ENCODE data around the gene KIF2C.
"Not testable (repeated sequence)": the region's sequence is repeated elsewhere in the genome, so short reads cannot be mapped to it uniquely, and the experiment has no call there.

KIF2C gene

GRCh38 chr1:44719318-44719717 is 20.3 kb upstream of the KIF2C start:
- DNase-seq (ENCODE audit: low read depth), result no peak

DNA sequence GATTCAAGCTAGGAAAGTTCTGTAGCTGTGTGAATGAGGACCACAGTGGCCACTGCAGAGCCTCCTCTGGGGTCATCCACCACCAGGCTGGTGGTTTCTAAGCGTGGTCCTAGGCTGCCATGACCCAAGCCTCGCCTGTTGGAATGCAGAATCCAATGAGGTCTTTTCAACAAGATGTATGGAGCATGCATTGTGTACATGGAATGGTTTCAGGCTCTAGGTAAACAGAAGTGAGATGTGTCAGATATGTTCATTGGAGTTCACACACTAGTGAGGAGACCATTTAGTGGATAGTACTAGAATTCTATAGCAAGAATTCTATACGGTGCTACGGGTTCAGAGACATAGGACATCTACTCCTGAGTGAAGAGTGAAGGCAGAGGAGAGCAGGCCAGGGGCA is 19.4 kb upstream of the KIF2C start:
- DNase-seq (ENCODE audit: low read depth), result no peak

GRCh38 chr1:44721485-44722361 is 17.9 kb upstream of the KIF2C start:
- no peak for DNase-seq (ENCODE audit: low read depth)

GRCh38 chr1:44723064-44723463 is 16.6 kb upstream of the KIF2C start:
- DNase-seq (ENCODE audit: low read depth), result no peak

DNA sequence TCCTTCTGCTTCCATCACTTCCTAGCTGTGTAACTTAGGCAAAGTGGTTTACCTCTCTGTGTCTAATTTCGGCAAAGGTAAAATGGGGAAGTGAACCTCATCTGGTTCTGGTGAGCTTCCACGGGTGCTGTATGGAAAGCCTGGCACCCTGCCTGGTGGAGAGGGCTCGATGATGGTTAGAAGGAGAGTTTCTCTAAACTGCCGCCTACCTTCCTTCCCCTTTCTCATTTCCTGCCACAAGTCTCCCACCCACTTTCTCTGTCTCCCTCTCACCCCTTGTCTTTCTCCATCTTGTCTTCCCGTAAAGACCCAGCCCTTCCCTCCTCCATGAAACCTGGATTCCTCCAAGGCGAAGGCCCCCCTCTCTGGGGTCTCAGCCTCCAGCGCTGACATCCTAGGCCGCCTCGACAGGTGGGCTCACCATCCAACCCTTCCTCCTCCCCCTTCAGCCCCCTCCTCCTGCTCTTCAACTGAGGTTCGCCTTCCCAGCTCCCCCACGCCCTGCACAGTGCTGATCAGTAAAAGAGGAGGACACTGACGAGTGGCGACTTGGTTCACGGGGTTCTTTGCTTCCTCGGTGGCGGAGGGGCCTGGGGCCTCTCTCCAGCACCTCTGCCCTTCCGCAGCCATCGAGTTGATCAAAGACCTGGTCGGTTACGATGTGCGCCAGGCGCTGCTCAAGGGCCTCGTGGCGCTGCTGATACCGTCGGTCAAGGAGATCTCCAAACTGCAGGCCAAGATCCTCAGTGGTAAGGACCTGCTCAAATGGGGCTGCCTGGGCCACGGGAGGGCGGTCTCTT is 15.9 kb upstream of the KIF2C start:
- DNase-seq (ENCODE audit: low read depth), result no peak

DNA sequence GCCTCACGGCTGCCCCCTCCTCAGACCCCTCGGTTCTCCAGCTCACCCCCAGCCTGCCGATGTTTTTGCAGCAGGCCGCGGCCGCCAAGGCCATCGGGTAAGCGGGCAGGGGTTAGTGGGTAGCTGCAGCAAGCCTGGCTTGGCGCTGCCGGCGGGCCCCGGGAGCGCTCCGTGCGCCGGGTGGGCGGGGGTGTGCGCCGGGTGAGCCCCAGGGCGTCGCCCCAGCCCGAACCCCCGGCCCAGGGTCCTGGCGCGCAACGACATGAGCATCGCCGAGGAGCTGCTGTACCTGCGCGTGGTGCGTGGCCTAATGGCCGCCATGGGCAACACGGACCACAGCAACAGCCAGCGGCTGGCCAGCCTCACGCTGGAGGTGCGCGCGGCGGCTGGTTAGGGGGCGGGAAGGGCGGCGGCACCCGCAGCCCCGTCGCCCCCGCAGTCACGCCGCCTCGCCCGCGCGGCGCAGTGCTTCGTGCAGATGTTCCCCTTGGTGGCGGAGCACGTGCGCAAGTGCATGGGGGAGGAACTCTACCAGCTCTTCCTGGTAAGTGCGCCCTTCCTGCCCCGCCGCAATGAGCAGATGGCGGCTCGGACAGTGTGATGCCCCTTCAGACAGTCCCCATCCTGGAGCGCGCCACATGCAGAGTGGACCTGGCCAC is 15.2 kb upstream of the KIF2C start:
- no peak for DNase-seq (ENCODE audit: low read depth)

GRCh38 chr1:44724955-44725698 is 14.5 kb upstream of the KIF2C start:
- no peak for DNase-seq (ENCODE audit: low read depth)

- peak; percentile 83 for DNase-seq (ENCODE audit: low read depth)
Measured at GRCh38 chr1:44730741-44731512, 8.7 kb upstream of the KIF2C start, which contains the start of gene RNU5D-1. RNU5D-1 (minus strand) TSS chr1:44731170.

DNA sequence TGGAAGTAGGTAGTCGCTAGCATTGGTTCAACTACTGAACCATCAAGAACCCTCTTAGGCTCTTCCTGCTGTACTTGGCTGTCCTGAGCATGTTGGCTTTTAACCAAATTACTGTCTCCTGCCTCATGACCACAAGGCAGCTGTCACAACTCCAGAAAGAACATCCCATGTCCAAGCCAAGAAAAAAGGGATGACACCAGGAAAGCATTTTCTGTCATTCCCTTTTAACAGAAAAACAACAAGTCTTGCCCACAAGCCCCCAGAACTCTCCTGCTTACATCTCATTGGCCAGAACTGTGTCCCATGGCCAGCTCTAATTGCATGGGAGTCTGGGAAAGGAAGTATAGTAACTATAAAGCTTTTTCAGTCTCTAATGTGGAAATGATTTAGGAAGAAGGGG is 6.3 kb upstream of the KIF2C start:
- no peak for DNase-seq (ENCODE audit: low read depth)

DNA sequence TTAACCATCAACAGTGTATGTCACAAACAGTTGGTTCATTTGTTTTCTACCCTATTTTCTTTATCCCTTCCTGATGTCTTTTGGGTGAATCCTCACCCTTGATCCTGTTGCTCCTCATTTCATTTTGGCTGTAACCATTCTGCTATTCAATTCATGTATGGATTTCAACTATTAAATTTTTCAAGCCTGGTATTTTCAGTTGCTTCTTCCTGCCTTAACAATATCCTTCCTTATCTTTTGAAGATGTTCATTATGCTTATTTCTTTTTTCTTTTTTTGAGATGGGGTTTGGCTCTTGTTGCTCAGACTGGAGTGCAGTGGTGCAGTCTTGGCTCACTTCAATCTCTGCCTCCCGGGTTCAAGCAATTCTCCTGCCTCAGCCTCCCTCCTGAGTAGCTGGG is 5.9 kb upstream of the KIF2C start:
- no peak for DNase-seq (ENCODE audit: low read depth)

- DNase-seq (ENCODE audit: low read depth), result no peak
Measured at GRCh38 chr1:44735992-44736391, 3.6 kb upstream of the KIF2C start.

GRCh38 chr1:44738953-44739306 is 707 bp upstream of the KIF2C start:
- not testable (repeated sequence) for DNase-seq (ENCODE audit: low read depth)

DNA sequence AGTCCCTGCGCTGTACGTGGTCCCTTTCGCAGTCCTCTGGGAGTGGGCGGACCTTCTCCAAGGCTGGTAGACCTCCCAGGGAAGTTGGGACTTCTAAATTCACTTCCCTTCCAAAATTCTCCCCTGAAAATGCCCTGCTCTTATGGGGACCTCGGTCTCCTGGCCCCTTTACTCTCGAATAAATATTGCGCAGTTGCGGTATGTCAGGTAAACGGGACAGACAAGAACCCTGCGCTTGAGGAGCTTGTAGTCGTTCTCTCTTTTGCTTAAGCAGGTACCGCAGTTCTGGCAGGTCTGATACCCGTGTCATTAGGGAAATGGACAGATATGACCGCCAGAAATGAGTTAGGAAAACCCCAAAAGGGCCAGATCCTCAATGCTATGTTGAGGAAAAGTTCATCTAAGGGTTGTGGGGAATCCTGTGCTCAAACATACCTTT is 561 bp downstream of the KIF2C start:
- no peak for DNase-seq (ENCODE audit: low read depth)

- DNase-seq (ENCODE audit: low read depth), result no peak
Measured at GRCh38 chr1:44743211-44743610, 3.6 kb downstream of the KIF2C start.

DNA sequence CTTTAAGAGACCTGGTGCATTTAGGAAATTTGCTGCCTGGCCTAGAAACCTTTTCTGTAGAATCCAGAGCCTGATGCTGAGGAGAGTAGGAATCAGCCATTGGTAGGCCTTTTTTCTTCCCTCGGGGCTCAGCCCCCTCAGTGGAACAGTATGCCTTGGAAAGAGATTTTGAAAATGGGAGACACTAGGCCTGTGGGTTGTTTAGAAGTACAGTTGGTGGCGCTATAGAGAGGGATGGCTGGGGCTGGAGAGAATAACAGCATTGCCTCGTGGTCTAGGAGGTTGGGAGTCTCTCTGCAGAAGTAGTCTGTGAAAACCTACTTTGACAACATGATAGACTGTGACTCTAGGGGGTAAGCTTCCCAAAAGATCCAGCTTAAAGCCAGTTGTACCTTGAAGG is 8.2 kb downstream of the KIF2C start:
- no peak for DNase-seq (ENCODE audit: low read depth)

GRCh38 chr1:44757420-44757819 is 17.8 kb downstream of the KIF2C start:
- DNase-seq (ENCODE audit: low read depth), result no peak

- no peak for DNase-seq (ENCODE audit: low read depth)
Measured at GRCh38 chr1:44759077-44759476, 19.4 kb downstream of the KIF2C start.

- DNase-seq (ENCODE audit: low read depth), result no peak
Measured at GRCh38 chr1:44760876-44761275, 21.2 kb downstream of the KIF2C start.

- DNase-seq (ENCODE audit: low read depth), result not testable (repeated sequence)
Measured at GRCh38 chr1:44766421-44766820, 26.8 kb downstream of the KIF2C start.

DNA sequence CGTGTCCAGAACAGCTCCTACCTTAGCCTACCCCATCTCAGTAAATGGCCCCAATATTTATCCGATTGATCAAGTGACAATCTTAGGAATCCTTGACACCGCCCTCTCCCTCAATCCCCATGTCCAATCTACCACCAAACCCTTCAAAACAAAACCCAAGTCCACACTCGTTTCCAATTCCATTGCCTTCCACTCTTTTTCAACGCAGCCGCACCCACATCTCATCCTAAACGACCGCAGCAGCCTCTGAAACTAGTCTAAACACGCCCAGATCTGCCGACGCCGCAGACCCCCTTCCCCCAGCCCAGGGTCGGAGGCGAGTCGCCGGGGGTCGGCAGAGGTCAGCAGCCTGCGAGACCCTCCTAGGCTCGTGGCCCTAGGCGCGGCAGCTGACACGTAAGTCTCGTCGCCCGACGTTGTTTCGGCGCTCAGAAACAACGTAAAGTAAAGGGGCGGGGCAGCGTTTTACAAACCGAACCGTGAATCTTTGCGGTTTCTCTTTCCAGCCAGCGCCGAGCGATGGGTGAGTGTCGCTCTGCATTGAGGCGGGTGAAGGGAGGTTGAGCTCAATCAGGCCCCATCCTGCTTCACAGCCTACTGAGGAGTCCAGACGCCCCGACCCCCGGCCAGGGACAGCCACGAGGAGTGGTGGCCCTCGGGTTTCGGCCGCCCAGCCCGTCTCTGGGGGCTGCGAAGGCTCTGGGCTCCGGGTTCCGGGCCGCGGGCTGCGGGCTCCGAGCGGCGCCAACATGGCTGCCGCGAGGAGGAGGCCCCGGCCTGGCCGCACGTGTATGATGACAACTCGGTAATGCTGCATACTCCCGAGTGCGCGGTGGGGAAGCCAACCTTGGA is 35.7 kb downstream of the KIF2C start, which contains the start of gene RPS8:
RPS8 (plus strand) TSS at position 463 of the 852 bp plus-strand sequence; CDS start at position 520, 57 bp downstream.
- DNase-seq (ENCODE audit: low read depth), result peak; percentile 76

Data from activated T-helper 1 cell treated with Interleukin-2 at 50 U/mL for 16 hours (primary cell).